ENCODE results near the gene NFATC3.

DNA sequence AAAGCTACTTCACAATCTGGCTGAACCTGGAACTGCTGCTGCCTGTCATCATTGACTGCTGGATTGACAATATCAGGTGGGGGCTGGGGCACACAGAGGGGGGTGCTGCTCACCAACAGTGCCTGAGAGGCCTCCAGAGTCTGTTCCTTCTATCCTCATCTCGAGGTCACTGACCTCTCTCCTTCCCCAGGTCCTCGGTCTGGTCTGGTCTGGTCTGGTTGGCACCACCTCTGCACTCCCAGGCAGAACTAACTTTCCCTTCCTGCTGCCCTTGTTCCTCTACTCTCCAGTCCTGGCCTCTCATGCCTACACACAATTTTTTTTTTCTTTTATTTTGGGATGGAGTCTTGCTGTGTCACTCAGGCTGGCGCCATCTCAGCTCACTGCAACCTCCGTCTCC is 164.2 kb downstream of the NFATC3 start:
- no peak for TF ChIP-seq CTCF (IDR thresholded peaks at IDR 0.05; ENCODE audit: low read depth, low read length)
- no peak for TF ChIP-seq POLR2A (IDR thresholded peaks at IDR 0.05; ENCODE audit: extremely low read depth, insufficient read length)
